Peyer's patch (tissue), 4 donors: ENCODE data around the gene KCNAB1. TPM values are rescaled to one million over a fixed set of nuclear protein-coding genes. Genes with fewer than 3 reads are reported as not detected.

Experiments
- DNase-seq, 3 donors: peaks; one replicate each; pipeline ENCODE4 v3.0.0-alpha.2; 2017 to 2019
- H3K27ac ChIP-seq, 4 donors: fragments of 200-600 bp; sonication (generic); one replicate each; pipeline ENCODE4 v1.5.1; 2016 to 2019
- H3K27me3 ChIP-seq, 2 donors: fragments of 200-600 bp; sonication (generic); one replicate each; pipeline ENCODE4 v1.5.1; 2019
- H3K36me3 ChIP-seq, 3 donors: fragments of 200-600 bp; sonication (generic); one replicate each; pipeline ENCODE4 v1.5.1; 2016 to 2019
- H3K4me1 ChIP-seq, 4 donors: fragments of 200-600 bp; sonication (generic); one replicate each; pipeline ENCODE4 v1.5.1; 2016 to 2019
- H3K4me3 ChIP-seq, 4 donors: fragments of 200-600 bp; sonication (generic); 1 replicate in 3 of 4; 2 replicates in 1 of 4; pipeline ENCODE4 v1.5.1; 2016 to 2019; ENCODE audit warnings: mild to moderate bottlenecking in 1 of 4
- H3K9me3 ChIP-seq, 4 donors: fragments of 200-600 bp; sonication (generic); one replicate each; pipeline ENCODE4 v1.5.1; 2016 to 2019; ENCODE audit warnings: mild to moderate bottlenecking in 1 of 4
- CTCF ChIP-seq, 6 experiments: fragments of 450-650 bp in 4 of 6; fragments of 200-600 bp in 2 of 6; sonication (generic) in 1 of 6; IDR thresholded peaks; one replicate each; pipeline ENCODE4 v1.5.1; 2017 to 2019; ENCODE audit warnings: antibody characterized with exemption in 6 of 6, mild to moderate bottlenecking in 3 of 6, moderate library complexity in 1 of 6
- POLR2A ChIP-seq, 2 donors: fragments of 450-650 bp; IDR thresholded peaks; one replicate each; pipeline ENCODE4 v1.5.1; 2017; ENCODE audit warnings: antibody characterized with exemption in 2 of 2, mild to moderate bottlenecking in 2 of 2, moderate library complexity in 2 of 2
- total RNA-seq, 4 donors: library from RNA; depleted of rRNA; stranded (reverse); fragments of >200 nt; gene quantifications; one replicate each; pipeline ENCODE4 v1.1.0, GENCODE V29; 2016

Gene KCNAB1
- total RNA-seq, 4 donors from 2014 or later: 1.1 to 1.7 (median 1.6) TPM; not detected in 1

DNA sequence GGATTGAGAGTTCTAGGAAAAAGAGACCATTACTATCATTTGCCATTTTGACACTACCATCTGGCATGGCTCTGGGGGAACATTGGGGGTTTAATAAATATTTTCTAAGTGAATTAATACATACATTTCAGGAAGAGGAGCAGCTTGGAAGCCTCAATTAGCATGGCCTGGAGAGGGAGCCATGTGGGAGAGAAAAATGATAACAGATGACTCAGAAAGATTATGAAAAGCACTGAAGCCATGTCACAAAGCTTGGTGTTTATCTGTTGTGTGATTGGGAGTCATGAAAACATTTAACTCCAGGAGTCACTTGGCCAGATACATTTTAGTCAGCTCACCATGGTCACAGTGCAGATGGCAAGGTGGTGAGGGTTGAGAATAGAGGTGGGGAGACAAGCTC is 313.5 kb downstream of the KCNAB1 start:
- DNase-seq: no peak
- Histone ChIP-seq H3K4me1 (no peaks in the 10 kb centered on the region), H3K27me3 (no peaks in the 10 kb centered on the region), H3K27ac (no peak overlapping the region), H3K9me3 (no peaks in the 10 kb centered on the region), H3K36me3 (no peaks in the 10 kb centered on the region), H3K4me3 (no peak overlapping the region)
- TF ChIP-seq CTCF (IDR thresholded peaks at IDR 0.05) (no peak), POLR2A (IDR thresholded peaks at IDR 0.05) (no peak)

DNA sequence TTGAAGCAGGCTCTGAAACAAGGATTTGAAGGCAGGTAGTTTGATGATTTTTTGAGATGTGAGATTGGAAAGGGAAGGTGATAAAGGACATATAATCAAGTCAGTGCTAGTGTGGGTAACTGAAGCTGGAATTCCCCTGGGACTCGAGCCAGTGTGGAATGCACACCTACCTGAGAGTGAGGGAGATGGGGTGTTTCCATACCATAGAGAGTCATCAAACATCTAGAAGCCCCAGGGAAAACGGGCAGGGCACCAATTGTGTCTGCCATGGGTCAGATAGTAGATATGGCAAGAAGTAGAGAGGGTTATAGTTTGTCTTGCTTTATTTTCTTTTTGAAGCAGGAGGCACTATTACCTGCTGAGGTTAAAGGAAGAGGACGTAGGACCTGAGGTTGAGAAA is 314.5 kb downstream of the KCNAB1 start:
- H3K4me3 ChIP-seq: no peak overlapping the region

DNA sequence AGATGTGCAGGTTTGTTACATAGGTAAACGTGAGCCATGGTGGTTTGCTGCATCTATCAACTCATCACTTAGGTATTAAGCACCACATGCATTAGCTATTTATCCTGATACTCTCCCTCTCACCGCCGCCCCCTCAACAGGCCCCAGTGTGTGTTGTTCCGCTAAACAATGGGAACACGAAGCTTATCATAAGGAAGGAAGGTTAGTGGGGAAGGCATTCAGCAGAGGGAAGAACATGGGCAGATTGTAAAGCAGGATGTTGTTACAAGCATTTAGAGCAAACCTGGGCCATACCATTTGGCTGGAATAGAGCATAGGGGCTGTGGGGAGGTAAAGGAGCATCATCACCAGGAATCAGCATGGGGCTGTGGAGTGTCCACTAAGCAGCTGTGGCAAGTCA is 322.7 kb downstream of the KCNAB1 start:
- no peaks in the 10 kb centered on the region for H3K36me3 ChIP-seq
- peak overlapping the region in 1 of 4 donors; percentile 48 for H3K27ac ChIP-seq
- no peak overlapping the region for H3K4me3 ChIP-seq
- no peaks in the 10 kb centered on the region for H3K9me3 ChIP-seq
- TF ChIP-seq POLR2A (IDR thresholded peaks at IDR 0.05) (no peak), CTCF (IDR thresholded peaks at IDR 0.05) (no peak)
- no peaks in the 10 kb centered on the region for H3K4me1 ChIP-seq
- DNase-seq: no peak
- no peaks in the 10 kb centered on the region for H3K27me3 ChIP-seq

More for the DNA sequence above, 314.5 kb downstream of the KCNAB1 start:
- no peak for DNase-seq
- TF ChIP-seq POLR2A (IDR thresholded peaks at IDR 0.05): no peak
- TF ChIP-seq CTCF (IDR thresholded peaks at IDR 0.05): no peak
- Histone ChIP-seq H3K36me3 (no peaks in the 10 kb centered on the region), H3K4me1 (no peaks in the 10 kb centered on the region), H3K27me3 (no peaks in the 10 kb centered on the region), H3K27ac (no peak overlapping the region), H3K9me3 (no peaks in the 10 kb centered on the region)

DNA sequence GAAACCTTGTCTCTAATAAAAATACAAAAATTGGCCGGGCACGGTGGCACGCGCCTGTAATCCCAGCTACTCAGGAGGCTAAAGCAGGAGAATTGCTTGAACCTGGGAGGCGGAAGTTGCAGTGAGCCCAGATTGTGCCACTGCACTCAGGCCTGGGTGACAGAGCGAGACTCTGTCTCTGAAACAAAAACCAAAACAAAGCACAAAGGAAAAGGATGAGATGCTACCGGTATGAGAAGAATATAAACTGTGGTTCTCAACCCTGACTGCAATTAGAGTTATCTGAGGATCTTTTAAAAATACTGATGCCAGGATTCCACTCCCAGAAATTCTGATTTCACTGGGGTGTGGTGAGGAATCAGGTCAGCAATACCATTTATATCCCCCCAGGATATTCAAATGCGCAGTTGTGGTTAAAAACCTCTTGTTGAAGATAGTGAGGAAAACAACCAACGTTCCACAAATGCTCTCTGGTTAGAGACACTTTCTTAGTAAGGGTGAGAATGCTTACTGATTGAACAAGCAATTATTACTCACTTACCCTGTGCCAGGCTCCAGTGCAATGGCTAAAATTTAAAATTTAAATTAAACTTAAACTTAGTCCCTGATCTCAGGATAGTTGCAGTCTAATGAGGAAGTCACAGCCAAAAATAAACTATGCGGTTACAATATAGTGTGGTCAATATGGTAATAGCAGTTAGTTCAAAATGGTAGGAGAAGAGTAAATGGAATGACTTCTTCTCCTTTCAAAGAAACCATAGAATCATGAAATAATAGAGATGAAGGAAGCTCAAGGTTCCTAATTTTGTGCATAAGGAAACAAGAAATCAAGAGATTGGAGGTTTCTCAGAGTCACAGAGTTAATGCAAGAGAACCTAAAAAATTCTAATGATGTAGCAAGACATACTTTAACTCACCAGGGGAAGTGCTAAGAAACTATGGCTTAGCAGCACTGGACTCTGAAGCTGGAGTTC is 325.0 kb downstream of the KCNAB1 start:
- TF ChIP-seq CTCF (IDR thresholded peaks at IDR 0.05) (no peak), POLR2A (IDR thresholded peaks at IDR 0.05) (no peak)
- Histone ChIP-seq H3K4me1 (no peaks in the 10 kb centered on the region), H3K27ac (peak overlapping the region in 1 of 4 donors; percentile 46), H3K4me3 (no peak overlapping the region), H3K9me3 (no peaks in the 10 kb centered on the region), H3K36me3 (no peaks in the 10 kb centered on the region), H3K27me3 (no peaks in the 10 kb centered on the region)
- DNase-seq: no peak

- H3K4me1 ChIP-seq: no peaks in the 10 kb centered on the region
- H3K36me3 ChIP-seq: no peaks in the 10 kb centered on the region
- peak in 5 of 6 experiments; percentile 7 to 34 (median 24) for TF ChIP-seq CTCF (IDR thresholded peaks at IDR 0.05)
- TF ChIP-seq POLR2A (IDR thresholded peaks at IDR 0.05): no peak
- no peak overlapping the region for H3K4me3 ChIP-seq
- DNase-seq: peak in 2 of 3 donors; percentile 31 to 56
- no peaks in the 10 kb centered on the region for H3K27me3 ChIP-seq
- no peaks in the 10 kb centered on the region for H3K9me3 ChIP-seq
- no peak overlapping the region for H3K27ac ChIP-seq
These were observed 327.9 kb downstream of the KCNAB1 start for GRCh38 chr3:156448300-156448699.
